C4-2B (cell line): ENCODE results near the gene UACA.

Source experiments
- ZFX ChIP-seq: fragments of 450-650 bp; IDR thresholded peaks from 2 replicates; pipeline ENCODE4 v1.6.1; 2017
- TF ChIP-seq, protein P1 (sequence below): fragments of 450-650 bp; conservative IDR thresholded peaks from 2 replicates; pipeline ENCODE4 v1.5.1; 2017; ENCODE audit warnings: mild to moderate bottlenecking

DNA sequence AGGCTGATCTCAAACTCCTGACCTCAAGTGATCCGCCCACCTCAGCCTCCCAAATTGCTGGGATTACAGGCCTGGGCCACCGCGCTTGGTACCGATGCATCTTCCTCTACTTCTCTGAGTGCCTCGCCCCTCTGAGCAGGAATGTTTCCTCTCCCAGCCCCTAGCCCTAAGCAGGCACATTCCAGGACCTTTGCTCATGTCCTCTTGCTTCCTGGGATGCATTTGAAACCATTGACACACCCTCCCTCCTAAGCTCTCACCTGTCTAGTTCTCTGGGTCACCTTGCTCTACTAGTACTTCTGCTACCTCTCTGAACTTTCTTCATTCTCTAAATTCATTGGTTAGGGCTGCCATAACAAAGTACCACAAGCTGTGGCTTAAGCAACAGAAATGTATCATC is 17.9 kb upstream of the UACA start:
- TF ChIP-seq, protein P1, sequence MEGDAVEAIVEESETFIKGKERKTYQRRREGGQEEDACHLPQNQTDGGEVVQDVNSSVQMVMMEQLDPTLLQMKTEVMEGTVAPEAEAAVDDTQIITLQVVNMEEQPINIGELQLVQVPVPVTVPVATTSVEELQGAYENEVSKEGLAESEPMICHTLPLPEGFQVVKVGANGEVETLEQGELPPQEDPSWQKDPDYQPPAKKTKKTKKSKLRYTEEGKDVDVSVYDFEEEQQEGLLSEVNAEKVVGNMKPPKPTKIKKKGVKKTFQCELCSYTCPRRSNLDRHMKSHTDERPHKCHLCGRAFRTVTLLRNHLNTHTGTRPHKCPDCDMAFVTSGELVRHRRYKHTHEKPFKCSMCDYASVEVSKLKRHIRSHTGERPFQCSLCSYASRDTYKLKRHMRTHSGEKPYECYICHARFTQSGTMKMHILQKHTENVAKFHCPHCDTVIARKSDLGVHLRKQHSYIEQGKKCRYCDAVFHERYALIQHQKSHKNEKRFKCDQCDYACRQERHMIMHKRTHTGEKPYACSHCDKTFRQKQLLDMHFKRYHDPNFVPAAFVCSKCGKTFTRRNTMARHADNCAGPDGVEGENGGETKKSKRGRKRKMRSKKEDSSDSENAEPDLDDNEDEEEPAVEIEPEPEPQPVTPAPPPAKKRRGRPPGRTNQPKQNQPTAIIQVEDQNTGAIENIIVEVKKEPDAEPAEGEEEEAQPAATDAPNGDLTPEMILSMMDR: no peak
- TF ChIP-seq ZFX: no peak
